ENCODE data around the gene FASN. TPM values are rescaled to one million over a fixed set of nuclear protein-coding genes. Genes with fewer than 3 reads are reported as not detected.

Gene FASN
- total RNA-seq, 1 experiment from 2014 or later = 433 TPM

DNA sequence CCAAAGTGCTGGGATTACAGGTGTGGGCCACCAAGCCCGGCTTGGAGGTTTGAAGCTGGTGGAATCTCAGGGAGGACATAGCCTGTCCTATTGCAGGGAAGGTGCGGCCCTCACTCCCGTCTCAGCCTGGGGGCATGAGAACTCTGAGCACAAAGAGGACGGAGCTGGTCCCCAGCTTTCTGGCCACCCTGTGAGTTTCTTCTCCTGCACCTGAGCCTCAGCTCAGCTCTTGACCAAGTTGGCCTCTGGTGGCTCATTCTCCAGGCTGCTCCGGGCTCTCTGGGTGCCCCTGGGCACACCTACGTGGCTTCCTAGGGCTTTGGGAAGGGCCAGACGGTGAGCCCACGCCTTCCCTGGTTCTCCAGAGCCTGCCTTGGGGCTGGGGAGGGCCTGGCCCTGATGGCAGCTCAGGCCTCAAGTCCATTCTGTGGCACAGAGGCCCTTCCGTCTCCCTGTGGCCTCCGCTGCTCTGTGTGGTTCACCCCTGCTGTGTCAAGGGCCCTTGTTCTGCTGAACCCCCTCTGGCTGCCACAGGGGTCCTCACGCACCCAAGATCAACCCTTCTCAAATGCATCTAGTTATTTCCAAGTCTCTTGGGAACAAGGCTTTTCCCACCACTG, 6.9 kb upstream of the FASN start:
- no peaks in the 10 kb centered on the region for H3K23me2 ChIP-seq (ENCODE audit: insufficient read length, low read depth, low read length, poor library complexity, severe bottlenecking)
- no peak overlapping the region for H3K56ac ChIP-seq (ENCODE audit: insufficient read length, low read depth, low read length)
- no peak overlapping the region for H2BK12ac ChIP-seq (ENCODE audit: insufficient read length, low read depth, low read length)
- H3K36me3 Mint-ChIP-seq (ENCODE audit: insufficient read depth in 1 of 3, low read depth in 3 of 3) = peaks cover 0 to 7% (median 0%) of the 10 kb centered on the region in 3 experiments; a peak in 3 of 7 replicates
- H3K4me1 ChIP-seq (ENCODE audit: insufficient read depth, low read length) = no peaks in the 10 kb centered on the region; the same call in 1 of the 2 replicates
- H3K79me2 ChIP-seq (ENCODE audit: insufficient read depth, low read length) = no peaks in the 10 kb centered on the region
- H2BK120ac ChIP-seq (ENCODE audit: low read depth, low read length, poor library complexity, severe bottlenecking) = no peak overlapping the region
- H3K27ac ChIP-seq (ENCODE audit: insufficient read length, low read depth, low read length) = no peak overlapping the region
- no peak overlapping the region for H3K4ac ChIP-seq (ENCODE audit: low read depth, low read length)
- peaks cover 0 to 9% of the 10 kb centered on the region in 2 experiments; a peak in 2 of 5 replicates for H3K9me3 Mint-ChIP-seq
- H3K4me2 ChIP-seq (ENCODE audit: insufficient read depth, insufficient read length, low read length) = no peak overlapping the region
- H3K27me3 Mint-ChIP-seq (ENCODE audit: low read depth) = peaks cover 28% of the 10 kb centered on the region
- H2BK5ac ChIP-seq (ENCODE audit: insufficient read length, low read length) = no peak overlapping the region
- no peak overlapping the region for H4K5ac ChIP-seq (ENCODE audit: insufficient read length, low read depth, low read length)
- no peak overlapping the region for H4K91ac ChIP-seq (ENCODE audit: insufficient read length, low read depth, low read length)
- no peak overlapping the region for H3K14ac ChIP-seq (ENCODE audit: insufficient read depth, low read length)
- H2BK15ac ChIP-seq (ENCODE audit: low read depth, low read length) = no peak overlapping the region
- H3T11ph ChIP-seq (ENCODE audit: low read length) = no peak overlapping the region
- no peak overlapping the region for H3K27ac Mint-ChIP-seq
- WGBS (ENCODE audit: extremely low coverage, insufficient read length, low lambda C conversion rate) = no CpG with 5 or more reads among the region's 11 CpGs
- H4K20me1 ChIP-seq (ENCODE audit: control insufficient read depth, insufficient read depth, insufficient read length) = no peaks in the 10 kb centered on the region
- peak overlapping the region in 1 of 2 experiments; percentile 38; a peak in 1 of 5 replicates for H3K4me3 Mint-ChIP-seq
- no peak for DNase-seq
- no peak overlapping the region for H2AK5ac ChIP-seq (ENCODE audit: insufficient read length, low read length)
- no peak overlapping the region for H2AFZ ChIP-seq (ENCODE audit: low read length)
- H3K9me3 ChIP-seq (ENCODE audit: control insufficient read depth, low read depth, low read length) = no peaks in the 10 kb centered on the region
- peaks cover 42 to 77% of the 10 kb centered on the region in 2 experiments for H3K4me1 Mint-ChIP-seq
- H3K27me3 ChIP-seq (ENCODE audit: insufficient read depth, low read length) = no peaks in the 10 kb centered on the region
- no peak overlapping the region for H3K23ac ChIP-seq (ENCODE audit: insufficient read length, low read depth, low read length)
- H3K18ac ChIP-seq (ENCODE audit: insufficient read length, low read depth, low read length) = peak overlapping the region; percentile 14
- H3K9ac ChIP-seq (ENCODE audit: extremely low read depth, insufficient read length, low read length) = no peak overlapping the region
- H3K79me1 ChIP-seq (ENCODE audit: insufficient read depth, low read depth, low read length, poor library complexity, severe bottlenecking) = no peaks in the 10 kb centered on the region
- TF ChIP-seq, protein P1, sequence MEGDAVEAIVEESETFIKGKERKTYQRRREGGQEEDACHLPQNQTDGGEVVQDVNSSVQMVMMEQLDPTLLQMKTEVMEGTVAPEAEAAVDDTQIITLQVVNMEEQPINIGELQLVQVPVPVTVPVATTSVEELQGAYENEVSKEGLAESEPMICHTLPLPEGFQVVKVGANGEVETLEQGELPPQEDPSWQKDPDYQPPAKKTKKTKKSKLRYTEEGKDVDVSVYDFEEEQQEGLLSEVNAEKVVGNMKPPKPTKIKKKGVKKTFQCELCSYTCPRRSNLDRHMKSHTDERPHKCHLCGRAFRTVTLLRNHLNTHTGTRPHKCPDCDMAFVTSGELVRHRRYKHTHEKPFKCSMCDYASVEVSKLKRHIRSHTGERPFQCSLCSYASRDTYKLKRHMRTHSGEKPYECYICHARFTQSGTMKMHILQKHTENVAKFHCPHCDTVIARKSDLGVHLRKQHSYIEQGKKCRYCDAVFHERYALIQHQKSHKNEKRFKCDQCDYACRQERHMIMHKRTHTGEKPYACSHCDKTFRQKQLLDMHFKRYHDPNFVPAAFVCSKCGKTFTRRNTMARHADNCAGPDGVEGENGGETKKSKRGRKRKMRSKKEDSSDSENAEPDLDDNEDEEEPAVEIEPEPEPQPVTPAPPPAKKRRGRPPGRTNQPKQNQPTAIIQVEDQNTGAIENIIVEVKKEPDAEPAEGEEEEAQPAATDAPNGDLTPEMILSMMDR (conservative IDR thresholded peaks at IDR 0.05) = no peak
- H4K8ac ChIP-seq (replicated peaks; ENCODE audit: insufficient read length, low read depth, low read length) = no peak overlapping the region
- no peak overlapping the region for H2BK20ac ChIP-seq (ENCODE audit: low read depth, low read length, poor library complexity, severe bottlenecking)

All from H9 (cell line).